Activated CD4-positive, CD25-positive, alpha-beta regulatory T cell (primary cell): ENCODE measurements around the gene ELL2.
A peak's percentile ranks its signal among the peaks of the same experiment; 100 is the strongest.

Experiments
- DNase-seq, 4 experiments: peaks; one replicate each; lab custom pipeline; 2025; lab: John Stamatoyannopoulos, UW

ELL2 gene

GRCh38 chr5:95961617-95962474, at the start of gene ELL2:
Gene ELL2, minus strand, starts transcription at chr5:95961851. Its CDS starts 130 bp downstream, at chr5:95961721.
- DNase-seq, result peak; percentile 87 to 94 (median 90)

DNA sequence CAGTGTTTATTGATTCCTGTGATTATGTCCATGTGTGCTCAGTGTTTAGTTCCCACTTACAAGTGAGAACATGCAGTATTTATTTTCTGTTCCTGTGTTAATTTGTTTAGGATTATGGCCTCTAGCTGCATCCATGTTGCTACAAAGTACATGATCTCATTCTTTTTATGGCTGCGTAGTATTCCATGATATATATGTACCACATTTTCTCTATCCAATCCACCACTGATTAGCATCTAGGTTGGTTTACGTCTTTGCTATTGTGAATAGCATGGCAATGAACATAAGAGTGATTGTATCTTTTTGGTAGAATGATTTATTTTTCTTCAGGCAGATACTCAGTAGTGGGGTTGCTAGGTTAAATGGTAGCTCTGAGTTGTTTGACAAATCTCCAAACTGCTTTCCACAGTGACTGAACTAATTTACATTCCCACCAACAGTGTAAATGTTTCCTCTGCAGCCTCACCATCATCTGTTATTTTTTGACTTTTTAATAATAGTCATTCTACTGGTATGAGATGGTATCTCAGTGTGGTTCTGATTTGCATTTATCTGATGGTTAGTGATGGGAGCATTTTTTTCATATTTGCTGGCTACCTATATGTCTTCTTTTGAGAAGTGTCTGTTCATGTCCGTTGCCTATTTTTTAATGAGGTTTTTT, 47.5 kb upstream of the ELL2 start:
- DNase-seq, result no peak

GRCh38 chr5:96008487-96008886, 46.8 kb upstream of the ELL2 start:
- no peak for DNase-seq

DNA sequence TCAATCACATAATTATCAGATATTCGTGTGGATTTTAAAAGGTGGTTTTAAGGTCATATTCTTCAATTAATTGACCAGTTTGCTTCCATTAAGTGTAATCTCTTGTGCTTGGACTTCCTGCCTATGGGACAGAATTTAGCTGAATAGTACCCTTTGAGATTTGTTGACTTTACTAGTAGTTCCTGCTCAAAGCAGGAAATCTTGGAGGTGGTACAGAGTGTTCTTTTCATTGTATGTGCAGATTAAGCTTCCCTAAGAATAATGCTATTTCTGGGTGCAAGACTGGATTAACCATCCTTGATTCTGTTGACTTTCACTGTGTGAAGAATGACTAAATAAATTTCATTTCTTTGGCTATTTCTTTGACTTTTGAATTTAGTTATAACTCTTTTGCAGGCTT, 45.4 kb upstream of the ELL2 start:
- no peak for DNase-seq

- no peak for DNase-seq
These were observed 44.6 kb upstream of the ELL2 start for GRCh38 chr5:96006291-96006690.

DNA sequence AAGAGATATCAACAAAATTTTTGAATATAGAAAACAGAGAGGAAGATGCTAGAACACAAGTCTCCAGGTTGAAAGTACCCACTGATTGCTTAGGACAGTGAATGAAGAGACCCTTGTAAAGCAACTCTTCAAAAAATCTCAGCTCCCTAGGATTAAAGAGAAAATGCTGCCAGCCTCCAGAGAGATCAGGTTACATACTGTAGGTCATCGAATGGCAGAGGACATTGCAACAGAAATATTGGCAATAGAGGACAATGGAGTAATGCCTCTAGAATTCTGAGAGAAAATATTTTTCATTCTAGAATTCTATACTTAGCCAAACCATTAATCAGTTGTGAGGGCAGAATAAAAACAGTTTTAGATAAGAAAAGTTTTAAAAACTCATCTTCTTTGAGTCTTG, 43.1 kb upstream of the ELL2 start:
- DNase-seq, result no peak

DNA sequence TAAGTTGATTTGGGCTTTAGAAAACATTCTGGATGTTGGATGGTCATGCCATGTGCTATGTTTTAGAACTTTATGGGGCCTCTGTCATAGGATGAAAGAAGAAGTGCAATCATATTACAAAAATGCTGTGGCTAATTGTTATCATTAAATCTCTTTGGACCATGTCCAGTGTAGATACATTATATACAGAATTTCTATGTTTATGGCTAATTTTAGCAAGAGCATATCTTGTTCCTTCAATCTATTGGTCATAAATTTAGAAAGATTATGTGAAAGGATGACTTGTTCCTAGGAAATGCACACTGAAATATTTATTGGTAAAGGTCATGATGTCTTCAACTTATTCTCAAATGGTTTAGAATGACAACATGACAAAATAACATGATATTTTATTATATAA, 42.4 kb upstream of the ELL2 start:
- DNase-seq, result no peak

DNA sequence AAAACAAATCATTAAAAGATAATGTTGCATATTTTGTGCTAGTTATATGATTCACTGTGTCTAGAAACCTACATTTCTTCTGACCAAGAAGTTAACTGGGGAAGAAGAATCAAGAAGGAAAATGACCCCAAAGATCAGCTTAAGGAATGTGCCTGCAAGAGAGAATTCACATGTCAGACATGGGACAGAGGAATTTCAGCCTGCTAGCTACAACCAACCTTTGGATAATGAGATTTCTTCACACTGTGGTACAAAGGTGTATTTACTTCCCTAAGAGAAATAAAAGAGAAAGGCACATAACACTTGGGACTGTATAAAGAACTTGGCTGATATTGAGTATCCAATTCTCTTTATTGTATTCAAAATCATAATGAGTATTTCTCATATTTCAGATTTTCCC, 39.6 kb upstream of the ELL2 start:
- DNase-seq, result no peak

- no peak for DNase-seq
These were observed 38.7 kb upstream of the ELL2 start for GRCh38 chr5:96000308-96000707.

GRCh38 chr5:95996904-95997723, 35.5 kb upstream of the ELL2 start:
- no peak for DNase-seq

- no peak for DNase-seq
These were observed 34.4 kb upstream of the ELL2 start for GRCh38 chr5:95995962-95996489.

- DNase-seq, result no peak
These were observed 32.1 kb upstream of the ELL2 start for GRCh38 chr5:95993776-95994175.

GRCh38 chr5:95993266-95993665, 31.6 kb upstream of the ELL2 start:
- DNase-seq, result no peak

DNA sequence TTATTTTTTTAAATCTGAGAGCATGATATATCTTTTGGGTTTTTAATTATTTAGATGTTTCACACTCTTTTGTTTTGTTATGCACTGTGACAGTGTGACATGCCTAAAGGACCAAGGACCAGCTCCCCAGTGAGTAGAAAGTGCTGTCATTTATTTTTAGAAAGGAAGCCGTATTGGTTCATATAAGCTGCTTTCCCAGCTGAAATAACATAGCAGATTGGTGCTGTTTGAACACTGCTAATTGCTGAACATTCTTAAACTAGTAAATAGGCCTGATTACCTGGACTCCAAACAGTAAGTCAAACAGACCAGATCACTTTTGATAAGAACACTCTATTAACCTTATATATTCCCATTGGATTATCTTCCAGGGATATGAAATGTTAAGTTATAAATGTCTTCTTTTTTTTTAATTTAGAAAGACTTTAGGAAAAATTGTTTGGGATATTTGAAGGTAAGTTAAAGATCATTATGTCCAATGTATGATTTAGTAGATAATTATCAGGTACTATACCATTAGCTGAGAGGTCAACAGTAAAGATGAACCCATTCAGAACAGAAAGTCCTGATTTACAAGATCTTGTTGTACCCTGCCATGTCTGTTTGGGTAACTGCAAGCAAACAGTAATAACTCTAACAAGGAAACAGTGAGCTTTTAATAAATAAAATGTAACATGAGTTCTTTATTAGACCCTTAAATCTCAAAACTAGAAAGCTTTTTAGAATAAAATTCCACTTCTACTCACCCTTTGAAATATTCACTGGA, 27.8 kb upstream of the ELL2 start:
- no peak for DNase-seq

- no peak for DNase-seq
These were observed 27.2 kb upstream of the ELL2 start for GRCh38 chr5:95988877-95989276.

DNA sequence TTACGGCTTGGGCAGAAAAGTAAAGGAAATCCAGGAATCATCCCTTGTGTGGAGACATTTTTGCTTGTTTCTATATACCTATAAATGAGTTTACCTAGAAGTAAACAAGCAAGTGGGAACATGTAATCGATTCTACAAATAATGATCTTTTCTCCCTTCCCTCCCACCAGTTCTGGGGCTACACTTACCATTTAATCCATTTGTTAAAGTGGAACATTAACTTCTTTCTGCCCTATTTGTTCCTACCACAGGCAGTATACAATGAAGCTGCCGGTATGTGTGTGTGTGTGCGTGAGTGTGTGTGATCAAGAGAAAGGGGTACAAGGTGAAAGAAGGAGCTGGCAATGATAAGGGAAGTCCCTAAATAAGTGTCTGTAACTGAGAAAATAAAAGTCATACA, 26.4 kb upstream of the ELL2 start:
- DNase-seq, result no peak

DNA sequence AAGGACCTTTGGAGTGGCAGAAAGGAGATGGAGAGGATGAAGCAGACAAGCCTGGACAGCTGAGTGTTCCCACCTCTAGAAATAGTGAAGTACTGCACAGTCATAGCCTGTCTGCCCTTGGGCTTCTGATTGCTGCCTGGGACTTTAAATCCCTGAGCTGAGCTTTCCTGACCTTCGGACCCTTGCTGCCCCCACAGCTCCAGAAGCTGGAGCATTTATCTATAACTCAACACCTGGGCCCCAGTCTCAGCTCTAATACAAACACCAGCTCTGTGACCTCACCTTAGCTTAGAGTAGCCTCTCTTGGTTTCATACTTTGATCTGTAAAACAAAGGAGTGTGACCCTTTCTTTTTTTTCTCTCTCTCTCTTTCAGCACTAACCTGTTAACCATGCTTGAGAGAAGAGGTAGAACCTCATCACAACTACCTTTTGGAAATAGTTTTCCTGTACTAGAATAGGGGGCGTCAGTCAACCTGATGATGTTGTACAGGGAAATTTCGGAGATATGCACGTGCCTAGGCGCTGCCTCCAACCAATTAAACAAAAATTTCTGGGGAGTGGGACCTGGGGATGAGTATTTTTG, 25.4 kb upstream of the ELL2 start:
- DNase-seq, result no peak

DNA sequence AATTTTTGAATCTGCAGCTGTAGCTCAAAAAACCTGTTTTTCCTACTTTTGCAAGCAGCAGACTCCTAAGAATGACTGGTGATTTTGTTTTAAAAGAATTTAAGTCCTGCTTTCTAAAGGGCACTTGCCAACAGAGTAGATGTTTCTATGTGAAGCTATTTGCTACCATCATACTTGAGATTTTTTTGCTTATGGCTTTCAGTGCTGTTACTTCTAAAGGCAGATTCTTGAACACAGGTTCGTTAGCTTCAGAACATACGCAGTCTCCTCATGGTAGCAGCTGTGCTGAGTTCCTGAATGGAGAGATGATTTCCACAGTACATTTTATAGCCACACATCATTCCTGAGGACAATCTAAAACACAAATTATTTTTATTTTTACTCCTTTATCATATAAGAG, 24.4 kb upstream of the ELL2 start:
- DNase-seq, result no peak

DNA sequence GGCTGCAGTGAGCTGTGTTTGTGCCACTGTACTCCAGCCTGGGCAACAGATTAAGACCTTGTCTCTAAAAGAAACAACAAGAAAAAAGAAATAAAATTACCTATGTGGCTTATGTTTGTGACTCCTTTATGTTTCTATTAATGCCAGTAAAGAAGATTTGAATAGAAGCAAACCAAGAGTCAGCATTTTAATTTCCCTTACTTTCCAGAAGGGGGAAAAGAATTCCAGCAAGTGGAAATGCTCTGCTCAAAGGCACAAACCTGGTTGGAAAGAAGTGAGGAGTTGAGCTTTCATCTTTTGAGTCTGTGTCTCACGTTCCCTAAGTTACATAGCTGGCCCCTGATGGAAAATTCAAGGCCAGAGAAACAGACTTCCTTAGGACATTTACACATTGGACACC, 23.6 kb upstream of the ELL2 start:
- no peak for DNase-seq

DNA sequence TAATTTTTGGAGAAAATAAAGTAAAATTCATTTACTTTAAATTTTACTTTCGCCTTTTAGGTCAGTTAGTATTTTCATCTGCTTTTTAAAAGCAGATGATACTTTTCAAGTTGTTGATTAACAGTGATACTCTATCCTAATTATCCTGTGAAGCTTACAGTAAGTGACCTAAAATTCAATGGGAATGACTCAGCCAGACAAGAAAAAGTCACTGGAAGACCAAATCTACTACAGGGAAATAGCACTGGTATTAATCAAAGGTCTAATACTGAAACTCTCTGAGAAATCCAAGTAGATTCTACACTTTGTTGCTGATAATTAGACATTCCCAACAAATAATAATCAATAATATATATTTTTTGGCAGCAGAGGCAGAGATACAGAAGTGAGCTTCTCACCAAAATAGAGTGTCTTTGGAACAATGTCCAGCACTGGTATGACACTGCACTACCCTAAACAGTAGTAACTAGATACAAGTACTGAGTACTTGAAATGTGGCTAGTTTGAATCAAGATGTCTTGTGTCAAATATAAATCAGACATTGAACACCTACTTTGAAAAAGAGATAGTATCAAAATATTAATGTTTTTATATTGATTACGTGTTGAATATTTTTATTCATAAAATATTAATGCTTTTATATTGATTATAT, 22.8 kb upstream of the ELL2 start:
- no peak for DNase-seq

- no peak for DNase-seq
These were observed 21.9 kb upstream of the ELL2 start for GRCh38 chr5:95983509-95983908.
